Stimulated activated CD8-positive, alpha-beta memory T cell treated with anti-CD3 and anti-CD28 coated beads, Interleukin-15, amount 100 ng/mL, for 4 hours (primary cell): ENCODE measurements around the gene MPHOSPH10.
A peak's percentile ranks its signal among the peaks of the same experiment; 100 is the strongest.
"Not testable (repeated sequence)": the region's sequence is repeated elsewhere in the genome, so short reads cannot be mapped to it uniquely, and the experiment has no call there.

Experiments
- DNase-seq, 2 donors: peaks; one replicate each; pipeline ENCODE4 v3.0.0-alpha.2; 2020; ENCODE audit warnings: low read depth in 2 of 2

Gene MPHOSPH10, protein sequence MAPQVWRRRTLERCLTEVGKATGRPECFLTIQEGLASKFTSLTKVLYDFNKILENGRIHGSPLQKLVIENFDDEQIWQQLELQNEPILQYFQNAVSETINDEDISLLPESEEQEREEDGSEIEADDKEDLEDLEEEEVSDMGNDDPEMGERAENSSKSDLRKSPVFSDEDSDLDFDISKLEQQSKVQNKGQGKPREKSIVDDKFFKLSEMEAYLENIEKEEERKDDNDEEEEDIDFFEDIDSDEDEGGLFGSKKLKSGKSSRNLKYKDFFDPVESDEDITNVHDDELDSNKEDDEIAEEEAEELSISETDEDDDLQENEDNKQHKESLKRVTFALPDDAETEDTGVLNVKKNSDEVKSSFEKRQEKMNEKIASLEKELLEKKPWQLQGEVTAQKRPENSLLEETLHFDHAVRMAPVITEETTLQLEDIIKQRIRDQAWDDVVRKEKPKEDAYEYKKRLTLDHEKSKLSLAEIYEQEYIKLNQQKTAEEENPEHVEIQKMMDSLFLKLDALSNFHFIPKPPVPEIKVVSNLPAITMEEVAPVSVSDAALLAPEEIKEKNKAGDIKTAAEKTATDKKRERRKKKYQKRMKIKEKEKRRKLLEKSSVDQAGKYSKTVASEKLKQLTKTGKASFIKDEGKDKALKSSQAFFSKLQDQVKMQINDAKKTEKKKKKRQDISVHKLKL

GRCh38 chr2:71130152-71130904 lies at the start of gene MPHOSPH10, which contains the start of gene MCEE:
TSS of gene MPHOSPH10 (plus strand) at chr2:71130634. CDS start at chr2:71130666, 32 bp downstream.
TSS of gene MCEE (minus strand) at chr2:71130229. CDS start at chr2:71130219, 10 bp downstream.
- DNase-seq: peak; percentile 78 to 79

DNA sequence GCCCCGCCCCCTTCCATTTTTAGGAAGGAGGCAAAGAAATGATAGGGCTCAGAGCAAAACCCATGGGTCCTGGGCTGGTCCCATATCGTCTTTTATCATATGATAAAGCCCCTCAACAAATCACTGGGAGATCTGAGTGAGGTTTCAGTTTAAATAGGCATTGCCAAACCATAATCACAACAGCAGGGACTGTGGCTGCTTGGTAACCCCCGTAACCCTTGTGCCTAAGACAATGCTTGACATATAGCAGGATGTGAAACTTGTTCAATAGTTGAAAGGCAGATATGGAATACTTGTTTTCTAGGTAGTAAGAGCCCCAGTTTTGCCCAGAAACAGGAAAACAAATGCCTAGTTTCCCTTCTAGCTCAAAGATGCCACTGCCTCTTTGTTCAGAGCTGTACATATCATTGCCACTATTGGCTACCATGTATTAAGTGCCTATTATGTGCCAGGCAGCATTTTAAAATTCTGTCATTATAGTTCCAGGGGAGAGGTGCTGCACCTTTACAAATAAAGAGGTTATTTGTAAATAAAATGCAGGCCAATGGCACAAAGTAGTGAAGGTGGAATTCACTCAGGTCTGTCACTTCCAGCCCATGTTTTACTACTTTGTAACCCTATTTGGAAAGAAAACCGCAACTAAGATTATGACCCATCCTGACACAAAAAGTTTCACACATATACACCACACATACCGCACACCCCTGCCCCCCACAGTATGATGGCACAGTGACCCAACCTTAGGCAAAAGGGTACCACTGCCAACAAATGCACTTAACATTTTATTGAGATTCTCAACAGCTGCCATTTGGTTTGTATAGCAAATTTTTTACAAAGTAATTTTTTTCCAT lies 47.8 kb upstream of the MPHOSPH10 start:
- DNase-seq: peak in 1 of 2 donors; percentile 11

- not testable (repeated sequence) for DNase-seq
Measured at GRCh38 chr2:71083297-71083696, 47.1 kb upstream of the MPHOSPH10 start.

DNA sequence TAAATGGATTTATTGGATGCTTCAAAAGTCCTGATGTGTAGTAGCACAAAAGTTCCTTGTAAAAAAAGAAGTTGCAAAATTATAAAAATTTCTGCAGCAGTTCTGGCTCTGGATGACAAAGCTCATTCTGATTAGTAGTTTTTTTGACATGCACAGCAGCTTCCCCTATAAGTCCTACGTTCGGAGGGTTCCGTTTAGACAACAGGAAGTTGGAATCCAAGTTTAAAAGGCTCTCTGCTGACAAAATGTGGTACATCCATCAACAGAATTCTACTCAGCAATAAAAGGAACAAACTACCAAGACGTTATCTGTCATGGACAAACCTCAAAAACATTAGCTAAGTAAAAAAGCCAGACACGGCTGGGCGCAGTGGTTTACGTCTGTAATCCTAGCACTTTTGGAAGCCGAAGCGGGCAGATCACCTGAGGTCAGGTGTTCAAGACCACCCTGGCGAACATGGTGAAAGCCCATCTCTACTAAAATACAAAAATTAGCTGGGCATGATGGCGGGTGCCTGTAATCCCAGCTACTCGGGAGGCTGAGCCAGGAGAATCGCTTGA lies 46.6 kb upstream of the MPHOSPH10 start:
- DNase-seq: not testable (repeated sequence)

- DNase-seq: not testable (repeated sequence)
Measured at GRCh38 chr2:71085325-71086003, 45.0 kb upstream of the MPHOSPH10 start.

GRCh38 chr2:71089475-71089874 lies 41.0 kb upstream of the MPHOSPH10 start:
- not testable (repeated sequence) for DNase-seq

DNA sequence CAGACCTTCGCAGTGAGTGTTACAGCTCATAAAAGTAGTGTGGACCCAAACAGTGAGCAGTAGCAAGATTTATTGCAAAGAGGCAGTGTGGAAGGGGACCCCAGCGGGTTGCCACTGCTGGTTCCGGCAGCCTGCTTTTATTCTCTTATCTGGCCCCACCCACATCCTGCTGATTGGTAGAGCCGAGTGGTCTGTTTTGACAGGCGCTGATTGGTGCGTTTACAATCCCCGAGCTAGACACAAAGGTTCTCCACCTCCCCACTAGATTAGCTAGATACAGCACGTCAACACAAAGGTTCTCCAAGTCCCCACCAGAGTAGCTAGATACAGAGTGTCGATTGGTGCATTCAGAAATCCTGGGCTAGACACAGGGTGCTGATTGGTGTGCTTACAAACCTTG lies 38.6 kb upstream of the MPHOSPH10 start:
- DNase-seq: not testable (repeated sequence)

DNA sequence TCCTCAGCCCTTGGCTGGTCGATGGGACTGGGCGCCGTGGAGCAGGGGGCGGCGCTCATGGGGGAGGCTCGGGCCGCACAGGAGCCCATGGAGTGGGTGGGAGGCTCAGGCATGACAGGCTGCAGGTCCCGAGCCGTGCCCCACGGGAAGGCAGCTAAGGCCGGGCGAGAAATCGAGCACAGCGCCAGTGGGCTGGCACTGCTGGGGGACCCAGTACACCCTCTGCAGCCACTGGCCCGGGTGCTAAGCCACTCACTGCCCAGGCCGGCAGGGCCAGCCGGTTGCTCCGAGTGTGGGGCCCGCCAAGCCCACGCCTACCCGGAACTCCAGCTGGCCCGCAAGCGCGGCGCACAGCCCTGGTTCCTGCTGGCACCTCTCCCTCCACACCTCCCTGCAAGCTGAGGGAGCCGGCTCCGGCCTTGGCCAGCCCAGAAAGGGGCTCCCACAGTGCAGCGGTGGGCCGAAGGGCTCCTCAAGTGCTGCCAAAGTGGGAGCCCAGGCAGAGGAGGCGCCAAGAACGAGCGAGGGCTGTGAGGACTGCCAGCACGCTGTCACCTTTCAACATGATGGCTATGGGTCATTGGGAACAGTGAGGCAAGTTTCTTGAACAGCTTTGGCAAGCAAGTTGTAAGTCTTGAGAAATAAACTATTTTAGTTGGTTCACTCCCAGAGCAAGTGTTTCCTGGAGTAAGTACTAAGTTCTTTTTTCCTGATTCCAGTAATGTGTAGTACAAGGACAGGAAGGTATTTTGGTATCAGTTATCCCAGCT lies 37.8 kb upstream of the MPHOSPH10 start:
- DNase-seq: not testable (repeated sequence)

DNA sequence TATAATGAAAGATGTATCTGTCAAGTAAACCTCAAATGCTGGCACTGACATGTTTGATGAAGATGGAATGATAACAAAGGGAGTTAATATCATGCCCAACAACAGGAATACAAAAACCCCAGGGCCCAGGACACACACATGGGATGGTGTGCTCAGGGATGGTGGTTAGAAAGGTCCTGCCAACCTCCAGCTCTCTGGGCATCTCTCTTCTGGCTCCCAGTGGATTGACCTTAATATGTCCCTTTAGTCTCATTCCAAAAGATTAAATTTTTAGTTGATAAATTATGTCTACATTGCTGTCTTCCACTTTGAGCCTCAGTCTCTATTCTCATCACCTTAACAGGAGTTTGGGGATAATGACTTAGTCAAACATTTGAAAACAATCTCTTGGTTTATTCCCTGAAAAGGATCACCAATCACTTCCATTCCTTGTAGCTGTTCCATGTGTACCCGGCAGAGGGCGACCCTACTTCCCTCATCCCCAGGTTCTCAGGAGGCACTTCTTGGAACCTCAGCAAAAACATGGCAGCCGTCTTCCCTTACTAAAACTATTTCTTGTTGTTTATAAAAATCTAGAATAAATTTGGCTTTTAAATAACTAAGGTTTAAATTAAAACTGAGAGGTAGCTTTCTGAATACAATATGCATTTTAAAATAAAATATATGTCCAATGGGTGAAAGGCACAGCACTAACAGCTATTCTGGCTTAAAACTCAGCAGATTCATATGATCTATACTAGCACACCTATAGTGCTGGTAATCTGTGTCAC lies 30.1 kb upstream of the MPHOSPH10 start:
- no peak for DNase-seq

- DNase-seq: no peak
Measured at GRCh38 chr2:71101656-71102055, 28.8 kb upstream of the MPHOSPH10 start.

DNA sequence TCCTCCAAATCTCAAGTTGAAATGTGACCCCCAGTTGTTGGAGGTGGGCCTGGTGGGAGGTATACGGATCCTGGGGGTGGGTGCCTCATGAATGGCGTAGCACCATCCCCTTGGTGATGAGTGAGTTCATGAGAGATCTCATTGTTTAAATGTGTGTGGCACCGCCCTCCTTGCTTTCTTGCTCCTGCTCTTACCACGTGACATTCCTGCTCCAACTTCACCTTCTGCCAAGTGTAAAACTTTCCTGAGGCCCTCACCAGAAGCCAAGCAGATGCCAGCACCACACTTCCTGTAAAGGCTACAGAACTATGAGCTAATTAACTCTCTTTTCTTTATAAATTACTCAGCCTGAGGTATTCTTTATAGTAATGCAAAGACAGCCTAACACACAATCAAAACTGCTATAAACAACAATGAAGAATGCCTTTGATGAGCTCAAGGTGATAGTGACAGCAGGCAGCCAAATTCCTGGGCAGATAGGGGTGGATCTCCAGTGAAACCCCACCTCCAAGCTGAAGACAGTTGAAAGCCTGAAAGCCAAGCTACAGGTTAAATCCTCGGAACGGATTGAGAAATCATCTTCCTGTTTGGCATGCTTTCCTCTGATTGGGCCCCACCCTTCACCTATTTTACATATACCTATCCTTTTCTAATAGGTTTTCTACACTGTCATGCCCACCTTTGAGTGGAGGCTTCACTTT lies 27.3 kb upstream of the MPHOSPH10 start:
- no peak for DNase-seq

- DNase-seq: no peak
Measured at GRCh38 chr2:71103809-71104208, 26.6 kb upstream of the MPHOSPH10 start.

- not testable (repeated sequence) for DNase-seq
Measured at GRCh38 chr2:71106463-71106862, 24.0 kb upstream of the MPHOSPH10 start.

DNA sequence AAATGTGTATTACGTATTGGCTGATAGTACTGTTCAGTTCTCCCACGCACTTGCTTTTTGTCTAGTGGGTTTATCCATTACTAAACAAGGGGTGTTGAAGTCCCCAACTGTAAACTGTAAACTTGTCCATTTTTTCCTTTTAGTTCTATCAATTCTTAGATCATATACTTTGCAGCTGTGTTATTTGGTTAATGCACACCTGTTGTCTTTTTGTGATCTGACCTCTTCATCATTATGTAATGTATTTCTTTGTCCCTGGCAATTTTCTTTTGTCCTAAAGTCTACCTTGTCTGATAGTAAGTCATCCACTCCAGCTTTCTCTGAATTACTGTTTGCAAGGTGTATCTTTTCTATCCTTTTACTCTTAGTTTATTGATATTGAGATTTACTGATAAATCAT lies 22.3 kb upstream of the MPHOSPH10 start:
- DNase-seq: no peak

- no peak for DNase-seq
Measured at GRCh38 chr2:71113843-71114242, 16.6 kb upstream of the MPHOSPH10 start.

- DNase-seq: no peak
Measured at GRCh38 chr2:71117063-71117462, 13.4 kb upstream of the MPHOSPH10 start.

DNA sequence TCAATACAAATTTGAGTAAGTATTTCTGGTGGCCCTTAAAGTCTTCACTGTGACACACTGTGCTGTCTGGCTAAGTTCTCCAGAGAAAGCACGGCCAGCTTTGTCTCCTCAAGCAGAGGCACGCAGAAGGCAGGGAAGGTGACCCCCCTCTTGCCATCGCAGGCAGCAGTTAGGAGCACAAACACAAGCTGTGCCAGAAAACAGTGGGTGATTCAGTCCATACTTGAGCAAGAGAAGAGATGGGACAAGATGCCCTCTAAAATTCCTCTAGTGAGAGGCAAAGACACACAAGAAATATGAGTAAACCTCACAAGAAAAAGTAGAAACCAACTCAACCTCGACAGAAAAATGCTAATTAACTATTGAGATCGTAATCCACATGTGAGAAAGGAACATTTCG lies 10.2 kb upstream of the MPHOSPH10 start:
- DNase-seq: no peak

DNA sequence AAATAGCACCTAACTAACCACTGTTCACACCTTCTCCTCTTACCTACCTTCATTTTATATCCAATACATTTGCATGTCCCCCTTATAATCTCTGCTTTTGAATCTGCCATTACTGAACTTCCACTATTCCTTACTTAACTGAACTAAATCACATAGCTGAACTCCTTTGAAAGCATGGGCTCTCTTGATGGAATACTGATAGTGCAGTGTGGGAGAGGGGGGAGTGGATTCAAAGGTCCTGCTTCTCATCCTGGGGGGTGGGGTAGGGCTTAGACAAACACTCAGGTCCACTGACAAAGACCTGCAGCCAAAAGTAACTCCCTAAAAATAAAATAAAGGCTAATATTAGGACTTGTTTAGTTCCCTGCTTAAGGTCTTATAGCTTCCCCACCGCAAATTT lies 9.0 kb upstream of the MPHOSPH10 start:
- no peak for DNase-seq
